Measurements from ENCODE around the gene PRR29.

GRCh38 chr17:64008830-64009229 lies 10.7 kb downstream of the PRR29 start:
- TF ChIP-seq CTCF (IDR thresholded peaks at IDR 0.05) (no peak), POLR2A (IDR thresholded peaks at IDR 0.05) (no peak), EP300 (IDR thresholded peaks at IDR 0.05) (no peak)
